Spleen (tissue), 11 donors: ENCODE results near the gene CD200R1. TPM values are rescaled to one million over a fixed set of nuclear protein-coding genes. Genes with fewer than 3 reads are reported as not detected.

Experiments
- DNase-seq: peaks from one replicate; pipeline ENCODE4 v3.0.0-alpha.2; 2020
- H3K27ac ChIP-seq, 8 donors: fragments of 200-600 bp; sonication (generic) in 7 of 8; 1 replicate in 4 of 8; 2 replicates in 4 of 8; pipeline versions ENCODE4 v1.5.0 to v1.8.0; 2016 to 2021; ENCODE audit warnings: inconsistent platforms in 4 of 8, mild to moderate bottlenecking in 4 of 8, moderate library complexity in 1 of 8
- H3K27me3 ChIP-seq, 7 donors: fragments of 200-600 bp; sonication (generic) in 6 of 7; replicated peaks in 1 of 7; 1 replicate in 4 of 7; 2 replicates in 3 of 7; pipeline versions ENCODE4 v1.5.0 to v1.8.0; 2016 to 2021; ENCODE audit warnings: inconsistent platforms in 3 of 7, mild to moderate bottlenecking in 1 of 7
- H3K36me3 ChIP-seq, 6 donors: fragments of 200-600 bp; sonication (generic) in 5 of 6; 1 replicate in 4 of 6; 2 replicates in 2 of 6; pipeline versions ENCODE4 v1.5.0 to v1.8.0; 2016 to 2021; ENCODE audit warnings: inconsistent platforms in 2 of 6
- H3K4me1 ChIP-seq, 6 donors: fragments of 200-600 bp; sonication (generic) in 5 of 6; 1 replicate in 3 of 6; 2 replicates in 3 of 6; pipeline versions ENCODE4 v1.5.0 to v1.8.0; 2016 to 2021; ENCODE audit warnings: inconsistent platforms in 3 of 6
- H3K4me3 ChIP-seq, 8 donors: fragments of 200-600 bp; sonication (generic) in 7 of 8; 1 replicate in 4 of 8; 2 replicates in 4 of 8; pipeline versions ENCODE4 v1.5.0 to v1.8.0; 2016 to 2021; ENCODE audit warnings: inconsistent platforms in 4 of 8, mild to moderate bottlenecking in 4 of 8, moderate library complexity in 2 of 8
- H3K9me3 ChIP-seq, 8 donors: fragments of 200-600 bp; sonication (generic) in 7 of 8; 1 replicate in 4 of 8; 2 replicates in 4 of 8; pipeline versions ENCODE4 v1.5.0 to v1.8.0; 2016 to 2021; ENCODE audit warnings: inconsistent platforms in 4 of 8
- POLR2A ChIP-seq, 3 donors: fragments of 450-650 bp; IDR thresholded peaks; one replicate each; pipeline ENCODE4 v1.5.1; 2017; ENCODE audit warnings: antibody characterized with exemption in 3 of 3, mild to moderate bottlenecking in 1 of 3
- POLR2AphosphoS5 ChIP-seq, 3 donors: sonication (generic); formaldehyde crosslinking; IDR thresholded peaks; one replicate each; pipeline ENCODE4 v1.5.1; 2017; ENCODE audit warnings: antibody characterized with exemption in 3 of 3
- WGBS, 5 donors: extraction: QIAGEN DNeasy Blood & Tissue Kit in 3 of 5; methylation state at CpG; one replicate each; pipeline versions ENCODE4 v1.1.5 to v1.1.7; 2013 to 2018; 5-methylcytosine and 5-hydroxymethylcytosine counted together
- intact Hi-C: fragments of 100-400 bp; cut with DNase I; formaldehyde crosslinking; loops from one replicate; pipeline ENCODE4 v1.15.0; 2023; ENCODE audit warnings: low total_unique reads
- polyA plus RNA-seq, 3 donors: library from polyadenylated mRNA; stranded (reverse); fragments of 200-250 nt; gene quantifications; one replicate each; pipeline ENCODE4 v1.2.1, GENCODE V29; 2013
- total RNA-seq, 7 donors: library from RNA; depleted of rRNA in 3 of 7; stranded (reverse); fragments of >200 nt in 3 of 7; fragmentation: NEBNext Ultra II Directional in 4 of 7; extraction: Animal tissue kit (Norgen Biotek cat#: 25700) in 4 of 7; gene quantifications; one replicate each; pipeline versions ENCODE4 v1.1.0 to v1.2.1, GENCODE V29; 2016 to 2021
- TF ChIP-seq, protein P1 (sequence below), 11 experiments: fragments of 200-600 bp in 7 of 11; fragments of 450-650 bp in 4 of 11; sonication (generic) in 4 of 11; IDR thresholded peaks in 8 of 11; conservative IDR thresholded peaks in 3 of 11; 1 replicate in 7 of 11; 2 replicates in 4 of 11; pipeline versions ENCODE4 v1.4.0 to v1.8.0; 2016 to 2021; ENCODE audit warnings: antibody characterized with exemption in 11 of 11, inconsistent platforms in 4 of 11, mild to moderate bottlenecking in 1 of 11
- donor health status: healthy with polysubstance abuse.
- donor health status: DM: no; HTN: no; CAD: no; lungs with moderate emphysema.
- donor health status: DM: no; HTN: no; CAD: no.
- donor health status: Bipolar disorder and iron deficiency.
- donor health status: healthy.
- donor health status: DM: no; HTN: no; CAD: no.
- donor health status: DM: yes; HTN: yes; CAD: no.

The CD200R1 gene
- total and polyA plus RNA-seq, 10 donors, result 0.91 to 14.0 (median 9.9) TPM

DNA sequence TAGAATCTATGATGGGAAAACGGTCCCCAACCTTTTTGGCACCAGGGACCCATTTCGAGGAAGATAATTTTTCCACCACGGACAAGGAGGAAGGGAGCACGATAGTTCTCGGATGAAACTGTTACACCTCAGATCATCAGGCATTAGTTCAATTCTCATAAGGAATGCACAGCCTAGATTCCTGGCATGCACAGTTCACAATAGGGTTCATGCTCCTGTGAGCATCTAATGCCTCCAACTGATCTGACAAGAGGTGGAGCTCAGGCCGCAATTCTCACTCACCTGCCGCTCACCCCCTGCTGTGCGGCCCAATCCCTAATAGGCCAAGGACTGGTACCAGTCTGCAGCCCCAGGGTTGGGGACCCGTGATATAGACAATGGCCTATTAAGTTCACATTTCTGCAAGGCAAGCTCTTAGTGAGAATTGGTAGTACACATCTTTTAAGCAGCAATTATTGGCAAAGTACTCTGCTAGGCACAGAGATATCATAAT lies 26.5 kb downstream of the CD200R1 start:
- WGBS, 5 donors, result 88 to 96% (median 93%) methylated on average over 9 of the region's 9 CpGs
- intact Hi-C loops, result no loop called here

DNA sequence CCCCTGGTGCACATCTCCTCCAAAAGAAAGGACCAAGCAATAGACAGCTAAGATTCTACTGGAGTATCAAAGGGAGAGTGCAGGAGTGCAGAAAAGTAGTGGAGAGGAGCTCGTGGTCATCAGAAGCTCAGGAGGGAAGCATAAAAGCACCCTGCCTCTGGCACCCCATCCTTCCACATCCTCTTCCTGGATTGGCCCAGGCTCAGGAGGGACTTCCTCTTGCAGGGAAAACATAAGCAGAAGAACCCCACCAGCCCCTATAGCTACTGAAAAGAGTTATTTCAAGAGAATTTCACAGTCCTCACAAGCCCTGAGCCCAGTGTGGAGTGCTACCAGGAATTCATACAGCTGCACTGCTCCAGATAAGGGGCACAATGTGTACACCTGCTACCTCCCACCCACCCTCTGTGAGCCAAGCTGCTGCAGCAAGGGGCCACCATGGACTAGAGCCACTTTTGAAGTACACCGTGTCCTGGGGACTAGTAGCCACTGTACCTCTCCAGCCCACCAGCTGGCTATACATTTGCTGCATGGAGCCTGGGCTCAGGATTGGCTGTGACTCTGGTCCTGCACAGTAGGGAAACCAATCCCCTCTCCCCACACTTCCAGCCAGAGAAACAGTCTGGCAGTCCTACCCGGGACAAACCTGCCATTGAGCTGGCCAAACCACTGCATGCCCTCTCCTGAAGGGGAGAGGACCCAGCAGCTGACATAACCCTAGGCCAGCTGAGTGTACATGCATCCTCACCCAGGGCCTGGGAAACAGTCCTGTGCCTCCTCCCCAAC lies 43.0 kb downstream of the CD200R1 start:
- DNase-seq, result peak; percentile 62
- Histone ChIP-seq H3K4me3 (no peak overlapping the region), H3K27ac (no peak overlapping the region), H3K4me1 (peaks cover 0 to 9% (median 2%) of the 10 kb centered on the region in 6 donors), H3K27me3 (no peaks in the 10 kb centered on the region), H3K9me3 (peaks cover 0 to 31% (median 14%) of the 10 kb centered on the region in 8 donors), H3K36me3 (peaks cover 0 to 13% (median 2%) of the 10 kb centered on the region in 6 donors)
- WGBS, 5 donors, result 62 to 73% (median 71%) methylated on average over 3 of the region's 3 CpGs
- TF ChIP-seq POLR2A (IDR thresholded peaks at IDR 0.05), result no peak
- TF ChIP-seq, protein P1, sequence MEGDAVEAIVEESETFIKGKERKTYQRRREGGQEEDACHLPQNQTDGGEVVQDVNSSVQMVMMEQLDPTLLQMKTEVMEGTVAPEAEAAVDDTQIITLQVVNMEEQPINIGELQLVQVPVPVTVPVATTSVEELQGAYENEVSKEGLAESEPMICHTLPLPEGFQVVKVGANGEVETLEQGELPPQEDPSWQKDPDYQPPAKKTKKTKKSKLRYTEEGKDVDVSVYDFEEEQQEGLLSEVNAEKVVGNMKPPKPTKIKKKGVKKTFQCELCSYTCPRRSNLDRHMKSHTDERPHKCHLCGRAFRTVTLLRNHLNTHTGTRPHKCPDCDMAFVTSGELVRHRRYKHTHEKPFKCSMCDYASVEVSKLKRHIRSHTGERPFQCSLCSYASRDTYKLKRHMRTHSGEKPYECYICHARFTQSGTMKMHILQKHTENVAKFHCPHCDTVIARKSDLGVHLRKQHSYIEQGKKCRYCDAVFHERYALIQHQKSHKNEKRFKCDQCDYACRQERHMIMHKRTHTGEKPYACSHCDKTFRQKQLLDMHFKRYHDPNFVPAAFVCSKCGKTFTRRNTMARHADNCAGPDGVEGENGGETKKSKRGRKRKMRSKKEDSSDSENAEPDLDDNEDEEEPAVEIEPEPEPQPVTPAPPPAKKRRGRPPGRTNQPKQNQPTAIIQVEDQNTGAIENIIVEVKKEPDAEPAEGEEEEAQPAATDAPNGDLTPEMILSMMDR (IDR thresholded peaks at IDR 0.05 in 8 of 11, conservative IDR thresholded peaks at IDR 0.05 in 3 of 11), result no peak
- intact Hi-C loops, result no loop called here

More for the DNA sequence above, 26.5 kb downstream of the CD200R1 start:
- DNase-seq, result no peak
- TF ChIP-seq, protein P1 (IDR thresholded peaks at IDR 0.05 in 8 of 11, conservative IDR thresholded peaks at IDR 0.05 in 3 of 11), result no peak
- TF ChIP-seq POLR2A (IDR thresholded peaks at IDR 0.05) (no peak), POLR2AphosphoS5 (IDR thresholded peaks at IDR 0.05) (no peak)
- Histone ChIP-seq H3K9me3 (peaks cover 0 to 45% (median 17%) of the 10 kb centered on the region in 8 donors), H3K27me3 (no peaks in the 10 kb centered on the region), H3K36me3 (peaks cover 0 to 23% (median 0%) of the 10 kb centered on the region in 6 donors), H3K4me3 (no peak overlapping the region), H3K27ac (no peak overlapping the region), H3K4me1 (no peaks in the 10 kb centered on the region)

DNA sequence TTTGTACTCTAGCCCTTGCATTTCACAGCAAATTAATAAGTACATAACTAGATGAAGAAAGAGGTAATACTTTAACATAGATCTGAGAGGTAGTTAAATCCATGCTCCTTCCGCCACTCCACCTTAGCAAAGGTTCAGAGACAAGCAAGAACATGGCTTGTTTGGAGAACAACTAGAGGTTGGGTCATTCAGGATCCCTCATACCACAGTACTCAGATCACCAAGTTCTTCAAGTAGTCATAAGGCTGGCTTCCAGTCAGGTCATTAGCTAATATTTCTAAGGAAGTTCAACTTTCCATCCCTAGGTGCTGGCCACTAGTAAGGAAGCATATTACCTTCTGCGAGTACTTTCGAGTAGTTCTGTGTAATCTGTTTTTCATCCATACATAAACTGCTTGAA lies 44.1 kb downstream of the CD200R1 start:
- intact Hi-C loops, result no loop called here
- DNase-seq, result no peak
- Histone ChIP-seq H3K27me3 (no peaks in the 10 kb centered on the region), H3K4me1 (peaks cover 0 to 13% (median 2%) of the 10 kb centered on the region in 6 donors), H3K36me3 (peaks cover 0 to 13% (median 2%) of the 10 kb centered on the region in 6 donors), H3K27ac (no peak overlapping the region), H3K4me3 (no peak overlapping the region), H3K9me3 (peaks cover 0 to 19% (median 8%) of the 10 kb centered on the region in 8 donors)
- 95 to 98% (median 96%) methylated on average over 3 of the region's 3 CpGs for WGBS, 5 donors
- TF ChIP-seq POLR2AphosphoS5 (IDR thresholded peaks at IDR 0.05) (no peak), POLR2A (IDR thresholded peaks at IDR 0.05) (no peak)
- TF ChIP-seq, protein P1 (IDR thresholded peaks at IDR 0.05 in 8 of 11, conservative IDR thresholded peaks at IDR 0.05 in 3 of 11), result no peak

DNA sequence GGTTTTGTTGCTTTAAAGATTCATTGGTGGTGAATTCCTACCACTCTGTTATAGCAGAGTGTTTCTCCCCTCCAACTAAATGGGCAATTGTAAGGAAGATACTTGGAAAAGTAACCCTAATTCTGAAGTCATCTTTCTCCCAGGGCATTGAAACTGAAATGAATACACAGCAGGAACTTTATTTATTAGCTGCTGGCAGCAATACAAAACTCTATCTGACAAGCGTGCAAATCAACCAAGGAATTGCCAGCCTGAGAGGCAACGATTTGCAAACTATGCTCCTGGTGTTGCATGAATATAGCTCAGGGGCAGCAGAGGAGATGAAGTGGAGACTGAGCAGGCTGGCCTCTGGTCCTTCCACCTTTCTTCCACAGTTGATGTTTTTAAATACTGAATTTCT lies 48.9 kb downstream of the CD200R1 start:
- peaks cover 0 to 5% (median 0%) of the 10 kb centered on the region in 6 donors for H3K4me1 ChIP-seq
- intact Hi-C loops, result no loop called here
- no peaks in the 10 kb centered on the region for H3K9me3 ChIP-seq
- no peaks in the 10 kb centered on the region for H3K27me3 ChIP-seq
- TF ChIP-seq, protein P1 (IDR thresholded peaks at IDR 0.05 in 8 of 11, conservative IDR thresholded peaks at IDR 0.05 in 3 of 11), result no peak
- TF ChIP-seq POLR2AphosphoS5 (IDR thresholded peaks at IDR 0.05) (no peak), POLR2A (IDR thresholded peaks at IDR 0.05) (no peak)
- WGBS, 5 donors, result 41 to 70% (median 46%) methylated on average over 2 of the region's 2 CpGs
- no peak overlapping the region for H3K4me3 ChIP-seq
- H3K36me3 ChIP-seq, result peaks cover 0 to 23% (median 2%) of the 10 kb centered on the region in 6 donors
- H3K27ac ChIP-seq, result no peak overlapping the region
- no peak for DNase-seq
